ENCODE data around the gene LRRN4.

Gene LRRN4

GRCh38 chr20:6017467-6017866 is 36.4 kb downstream of the LRRN4 start:
- TF ChIP-seq LEF1 (IDR thresholded peaks at IDR 0.05; ENCODE audit: borderline replicate concordance) (no peak), ARNT (IDR thresholded peaks at IDR 0.05) (no peak), TARDBP (IDR thresholded peaks at IDR 0.05) (no peak), FOXA1 (IDR thresholded peaks at IDR 0.05) (no peak), ELF4 (IDR thresholded peaks at IDR 0.05) (no peak), FOXM1 (IDR thresholded peaks at IDR 0.05; ENCODE audit: borderline replicate concordance) (no peak), FOXK2 (IDR thresholded peaks at IDR 0.05) (no peak), ZNF384 (IDR thresholded peaks at IDR 0.05) (no peak), L3MBTL2 (conservative IDR thresholded peaks at IDR 0.05) (no peak), SP1 (IDR thresholded peaks at IDR 0.05) (no peak), SUZ12 (IDR thresholded peaks at IDR 0.05) (no peak), BHLHE40 (IDR thresholded peaks at IDR 0.05; ENCODE audit: borderline replicate concordance) (no peak), PKNOX1 (IDR thresholded peaks at IDR 0.05) (no peak), CTBP1 (IDR thresholded peaks at IDR 0.05; ENCODE audit: borderline replicate concordance) (no peak), NFRKB (IDR thresholded peaks at IDR 0.05) (no peak)
- no peak for DNase-seq (ENCODE audit: extremely low spot score)
- CTCF ChIA-PET: no interaction called here
- POLR2A ChIA-PET: no interaction called here

GRCh38 chr20:6014957-6015356 is 38.9 kb downstream of the LRRN4 start:
- CTCF ChIA-PET: no interaction called here
- TF ChIP-seq TARDBP (IDR thresholded peaks at IDR 0.05): no peak
- no peak for TF ChIP-seq SP1 (IDR thresholded peaks at IDR 0.05)
- TF ChIP-seq ELF4 (IDR thresholded peaks at IDR 0.05): no peak
- TF ChIP-seq BHLHE40 (IDR thresholded peaks at IDR 0.05; ENCODE audit: borderline replicate concordance): no peak
- TF ChIP-seq HDGF (IDR thresholded peaks at IDR 0.05; ENCODE audit: borderline replicate concordance): no peak
- TF ChIP-seq FOXM1 (IDR thresholded peaks at IDR 0.05; ENCODE audit: borderline replicate concordance): no peak
- TF ChIP-seq ZNF384 (IDR thresholded peaks at IDR 0.05): no peak
- no peak for TF ChIP-seq FOXA1 (IDR thresholded peaks at IDR 0.05)
- TF ChIP-seq ARNT (IDR thresholded peaks at IDR 0.05): no peak
- TF ChIP-seq PKNOX1 (IDR thresholded peaks at IDR 0.05): no peak
- TF ChIP-seq LEF1 (IDR thresholded peaks at IDR 0.05; ENCODE audit: borderline replicate concordance): no peak
- TF ChIP-seq L3MBTL2 (conservative IDR thresholded peaks at IDR 0.05): no peak
- TF ChIP-seq FOXK2 (IDR thresholded peaks at IDR 0.05): no peak
- no peak for TF ChIP-seq CTBP1 (IDR thresholded peaks at IDR 0.05; ENCODE audit: borderline replicate concordance)
- TF ChIP-seq SUZ12 (IDR thresholded peaks at IDR 0.05): no peak
- TF ChIP-seq NFRKB (IDR thresholded peaks at IDR 0.05): no peak
- no peak for DNase-seq (ENCODE audit: extremely low spot score)
- POLR2A ChIA-PET: no interaction called here

- POLR2A ChIA-PET: no interaction called here
- DNase-seq (ENCODE audit: extremely low spot score): no peak
- TF ChIP-seq FOXA1 (IDR thresholded peaks at IDR 0.05) (no peak), PKNOX1 (IDR thresholded peaks at IDR 0.05) (no peak), FOXK2 (IDR thresholded peaks at IDR 0.05) (no peak), HDGF (IDR thresholded peaks at IDR 0.05; ENCODE audit: borderline replicate concordance) (no peak), ELF4 (IDR thresholded peaks at IDR 0.05) (no peak), SP1 (IDR thresholded peaks at IDR 0.05) (no peak), CTBP1 (IDR thresholded peaks at IDR 0.05; ENCODE audit: borderline replicate concordance) (no peak), ARNT (IDR thresholded peaks at IDR 0.05) (no peak), SUZ12 (IDR thresholded peaks at IDR 0.05) (no peak), TARDBP (IDR thresholded peaks at IDR 0.05) (no peak)
- CTCF ChIA-PET: no interaction called here
Measured at GRCh38 chr20:6014017-6014416, 39.8 kb downstream of the LRRN4 start.

GRCh38 chr20:6012179-6012578 is 41.7 kb downstream of the LRRN4 start:
- ChIA-PET CTCF (no interaction called here), POLR2A (no interaction called here)
- TF ChIP-seq ZNF384 (IDR thresholded peaks at IDR 0.05) (no peak), CTBP1 (IDR thresholded peaks at IDR 0.05; ENCODE audit: borderline replicate concordance) (no peak), ARNT (IDR thresholded peaks at IDR 0.05) (no peak), NFRKB (IDR thresholded peaks at IDR 0.05) (no peak), HDGF (IDR thresholded peaks at IDR 0.05; ENCODE audit: borderline replicate concordance) (no peak), LEF1 (IDR thresholded peaks at IDR 0.05; ENCODE audit: borderline replicate concordance) (no peak), FOXM1 (IDR thresholded peaks at IDR 0.05; ENCODE audit: borderline replicate concordance) (no peak), FOXA1 (IDR thresholded peaks at IDR 0.05) (no peak), SUZ12 (IDR thresholded peaks at IDR 0.05) (no peak), BHLHE40 (IDR thresholded peaks at IDR 0.05; ENCODE audit: borderline replicate concordance) (no peak), TARDBP (IDR thresholded peaks at IDR 0.05) (no peak)
- DNase-seq (ENCODE audit: extremely low spot score): no peak

- DNase-seq (ENCODE audit: extremely low spot score): no peak
- ChIA-PET CTCF (interaction anchor here (0.7 to 0.9 kb wide), 2 partner anchors 10 to 74 kb away, joined by 3 to 4 read pairs; no protein-coding TSS in a partner anchor), POLR2A (no interaction called here)
- no peak for TF ChIP-seq HDGF (IDR thresholded peaks at IDR 0.05; ENCODE audit: borderline replicate concordance)
- no peak for TF ChIP-seq SP1 (IDR thresholded peaks at IDR 0.05)
- TF ChIP-seq FOXM1 (IDR thresholded peaks at IDR 0.05; ENCODE audit: borderline replicate concordance): no peak
- no peak for TF ChIP-seq FOXK2 (IDR thresholded peaks at IDR 0.05)
- no peak for TF ChIP-seq ELF4 (IDR thresholded peaks at IDR 0.05)
- no peak for TF ChIP-seq CTBP1 (IDR thresholded peaks at IDR 0.05; ENCODE audit: borderline replicate concordance)
- no peak for TF ChIP-seq SUZ12 (IDR thresholded peaks at IDR 0.05)
- no peak for TF ChIP-seq PKNOX1 (IDR thresholded peaks at IDR 0.05)
- TF ChIP-seq L3MBTL2 (conservative IDR thresholded peaks at IDR 0.05): no peak
- no peak for TF ChIP-seq NFRKB (IDR thresholded peaks at IDR 0.05)
- TF ChIP-seq BHLHE40 (IDR thresholded peaks at IDR 0.05; ENCODE audit: borderline replicate concordance): no peak
- TF ChIP-seq ARNT (IDR thresholded peaks at IDR 0.05): no peak
- no peak for TF ChIP-seq LEF1 (IDR thresholded peaks at IDR 0.05; ENCODE audit: borderline replicate concordance)
- no peak for TF ChIP-seq TARDBP (IDR thresholded peaks at IDR 0.05)
- no peak for TF ChIP-seq FOXA1 (IDR thresholded peaks at IDR 0.05)
- TF ChIP-seq ZNF384 (IDR thresholded peaks at IDR 0.05): no peak
Measured at GRCh38 chr20:6008254-6008653, 45.6 kb downstream of the LRRN4 start.

All from HEK293T (cell line).